PC-9 (cell line): ENCODE data around the gene VCL. TPM values are rescaled to one million over a fixed set of nuclear protein-coding genes. Genes with fewer than 3 reads are reported as not detected.
"Not testable (repeated sequence)": the region's sequence is repeated elsewhere in the genome, so short reads cannot be mapped to it uniquely, and the experiment has no call there.

ENCODE experiments used
- BruUV-seq: library from RNA; stranded (reverse); fragments of 400-500 nt; replicated peaks from 2 replicates; lab custom pipeline; 2021; lab: Mats Ljungman, UMichigan
- CTCF ChIA-PET: fragments of 300-600 bp; sonication (Branson Sonifier 250); formaldehyde crosslinking; loops from one replicate; lab custom pipeline; 2022; ENCODE audit warnings: antibody characterized with exemption; lab: Charles Lee
- POLR2A ChIA-PET: fragments of 300-600 bp; sonication (Branson Sonifier 250); formaldehyde crosslinking; loops from one replicate; lab custom pipeline; 2022; ENCODE audit warnings: antibody characterized with exemption; ENCODE audit not compliant: unreplicated experiment; lab: Charles Lee
- DNase-seq, 2 experiments: peaks; one replicate each; pipeline versions ENCODE4 v3.0.0 to v3.0.0-alpha.2; 2015 to 2022; ENCODE audit warnings: mixed read lengths in 1 of 2
- H2AFZ ChIP-seq: fragments of 200-600 bp; sonication (generic); 2 replicates; pipeline ENCODE4 v1.8.1; 2017; ENCODE audit warnings: antibody characterized with exemption
- H3F3A ChIP-seq: fragments of 200-600 bp; sonication (generic); 2 replicates; pipeline ENCODE4 v1.8.1; 2017; ENCODE audit warnings: antibody characterized with exemption, mild to moderate bottlenecking, low read depth; ENCODE audit not compliant: insufficient read depth
- H3K27ac ChIP-seq: fragments of 200-600 bp; sonication (generic); 2 replicates; pipeline ENCODE4 v1.6.1; 2016; ENCODE audit warnings: mixed run types
- H3K27me3 ChIP-seq: fragments of 200-600 bp; sonication (generic); 2 replicates; pipeline ENCODE4 v1.6.1; 2016; ENCODE audit warnings: low read depth, mixed run types; ENCODE audit not compliant: insufficient read depth
- H3K36me3 ChIP-seq: fragments of 200-600 bp; sonication (generic); 2 replicates; pipeline ENCODE4 v1.6.1; 2016; ENCODE audit warnings: low read depth, mixed run types
- H3K4me1 ChIP-seq: fragments of 200-600 bp; sonication (generic); replicated peaks from 2 replicates; pipeline ENCODE4 v1.6.1; 2016; ENCODE audit warnings: mixed run types; ENCODE audit not compliant: insufficient read depth
- H3K4me2 ChIP-seq: fragments of 200-600 bp; sonication (generic); 2 replicates; pipeline ENCODE4 v1.6.1; 2017; ENCODE audit warnings: mixed run types
- H3K4me3 ChIP-seq: fragments of 200-600 bp; sonication (generic); 2 replicates; pipeline ENCODE4 v1.6.1; 2016; ENCODE audit warnings: mixed run types
- H3K79me2 ChIP-seq: fragments of 200-600 bp; sonication (generic); 2 replicates; pipeline ENCODE4 v1.6.1; 2017; ENCODE audit warnings: low read depth, mixed run types
- H3K9me2 ChIP-seq: fragments of 200-600 bp; sonication (generic); 2 replicates; pipeline ENCODE4 v1.8.1; 2017; ENCODE audit warnings: mild to moderate bottlenecking; ENCODE audit not compliant: insufficient read depth
- H3K9me3 ChIP-seq: fragments of 200-600 bp; sonication (generic); 2 replicates; pipeline ENCODE4 v1.8.1; 2016; ENCODE audit warnings: low read depth; ENCODE audit not compliant: insufficient read depth
- H4K20me1 ChIP-seq: fragments of 200-600 bp; sonication (generic); 2 replicates; pipeline ENCODE4 v1.8.1; 2017; ENCODE audit not compliant: insufficient read depth
- EZH2 ChIP-seq: fragments of 200-600 bp; sonication (generic); IDR thresholded peaks from 2 replicates; pipeline ENCODE4 v1.8.0; 2017; ENCODE audit warnings: antibody characterized with exemption, low read depth
- intact Hi-C: fragments of 100-400 bp; cut with micrococcal nuclease; formaldehyde crosslinking; loops from one replicate; pipeline ENCODE4 v1.10.0; 2022; ENCODE audit not compliant: unreplicated experiment
- total RNA-seq: library from RNA; stranded (reverse); gene quantifications from 2 replicates; pipeline ENCODE4 v1.2.3, GENCODE V29; 2021
- TF ChIP-seq, protein P1 (sequence below): fragments of 200-600 bp; sonication (generic); conservative IDR thresholded peaks from 2 replicates; pipeline ENCODE4 v1.6.1; 2017; ENCODE audit warnings: mixed run types, antibody characterized with exemption, mild to moderate bottlenecking, moderate library complexity

VCL gene
- total RNA-seq, 1 experiment from 2014 or later: 208 TPM

GRCh38 chr10:74139981-74140380 lies 142.1 kb downstream of the VCL start:
- H3K9me3 ChIP-seq: no peaks in the 10 kb centered on the region
- peaks cover 5% of the 10 kb centered on the region for H4K20me1 ChIP-seq
- intact Hi-C loops: no loop called here
- no peak overlapping the region for H3K27ac ChIP-seq
- ChIA-PET POLR2A (interaction anchor here (0.7 kb wide), 1 partner anchor 435 kb away, joined by 4 read pairs; no protein-coding TSS in a partner anchor), CTCF (no interaction called here)
- H3F3A ChIP-seq: no peaks in the 10 kb centered on the region; the same call in 1 of the 2 replicates
- no peaks in the 10 kb centered on the region for H3K27me3 ChIP-seq
- peaks cover 33% of the 10 kb centered on the region for H3K79me2 ChIP-seq
- H3K4me1 ChIP-seq: no peaks in the 10 kb centered on the region
- H3K4me2 ChIP-seq: no peak overlapping the region
- TF ChIP-seq EZH2: no peak
- TF ChIP-seq, protein P1, sequence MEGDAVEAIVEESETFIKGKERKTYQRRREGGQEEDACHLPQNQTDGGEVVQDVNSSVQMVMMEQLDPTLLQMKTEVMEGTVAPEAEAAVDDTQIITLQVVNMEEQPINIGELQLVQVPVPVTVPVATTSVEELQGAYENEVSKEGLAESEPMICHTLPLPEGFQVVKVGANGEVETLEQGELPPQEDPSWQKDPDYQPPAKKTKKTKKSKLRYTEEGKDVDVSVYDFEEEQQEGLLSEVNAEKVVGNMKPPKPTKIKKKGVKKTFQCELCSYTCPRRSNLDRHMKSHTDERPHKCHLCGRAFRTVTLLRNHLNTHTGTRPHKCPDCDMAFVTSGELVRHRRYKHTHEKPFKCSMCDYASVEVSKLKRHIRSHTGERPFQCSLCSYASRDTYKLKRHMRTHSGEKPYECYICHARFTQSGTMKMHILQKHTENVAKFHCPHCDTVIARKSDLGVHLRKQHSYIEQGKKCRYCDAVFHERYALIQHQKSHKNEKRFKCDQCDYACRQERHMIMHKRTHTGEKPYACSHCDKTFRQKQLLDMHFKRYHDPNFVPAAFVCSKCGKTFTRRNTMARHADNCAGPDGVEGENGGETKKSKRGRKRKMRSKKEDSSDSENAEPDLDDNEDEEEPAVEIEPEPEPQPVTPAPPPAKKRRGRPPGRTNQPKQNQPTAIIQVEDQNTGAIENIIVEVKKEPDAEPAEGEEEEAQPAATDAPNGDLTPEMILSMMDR: no peak
- no peak overlapping the region for H2AFZ ChIP-seq
- no TSS peak for BruUV-seq
- no peak for DNase-seq
- H3K9me2 ChIP-seq: no peaks in the 10 kb centered on the region
- no peak overlapping the region for H3K4me3 ChIP-seq
- peaks cover 31% of the 10 kb centered on the region for H3K36me3 ChIP-seq

DNA sequence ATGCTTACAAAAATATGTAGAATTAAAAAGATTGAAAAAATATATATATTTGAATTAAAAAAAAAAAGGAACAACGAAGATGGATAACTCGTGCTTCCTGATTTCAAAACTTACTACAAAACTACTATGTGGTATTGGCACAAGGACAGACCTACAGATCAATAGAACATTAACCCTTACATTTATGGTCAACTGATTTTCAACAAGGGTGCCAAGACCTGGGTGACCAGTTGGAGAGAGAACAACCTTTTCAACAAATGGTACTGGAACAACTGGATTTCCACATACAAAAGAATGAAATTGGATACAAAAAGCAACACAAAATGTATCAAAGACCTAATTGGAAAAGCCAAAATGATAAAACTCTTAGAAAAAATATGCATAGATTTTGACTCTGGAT lies 142.6 kb downstream of the VCL start:
- CTCF ChIA-PET: no interaction called here
- Histone ChIP-seq H4K20me1 (peaks cover 5% of the 10 kb centered on the region), H3K36me3 (peaks cover 31% of the 10 kb centered on the region), H3K4me1 (no peaks in the 10 kb centered on the region), H3K9me3 (no peaks in the 10 kb centered on the region), H3K27me3 (no peaks in the 10 kb centered on the region), H3K9me2 (no peaks in the 10 kb centered on the region), H3K27ac (no peak overlapping the region), H3K4me2 (no peak overlapping the region), H3K4me3 (no peak overlapping the region), H2AFZ (no peak overlapping the region), H3K79me2 (peaks cover 37% of the 10 kb centered on the region), H3F3A (no peaks in the 10 kb centered on the region; the same call in 1 of the 2 replicates)
- BruUV-seq: no TSS peak
- POLR2A ChIA-PET: no interaction called here
- DNase-seq: no peak
- TF ChIP-seq, protein P1: no peak
- no peak for TF ChIP-seq EZH2
- intact Hi-C loops: no loop called here

GRCh38 chr10:74145133-74145532 lies 147.2 kb downstream of the VCL start:
- Histone ChIP-seq H3K36me3 (peaks cover 10% of the 10 kb centered on the region; the same call in 1 of the 2 replicates), H4K20me1 (no peaks in the 10 kb centered on the region), H3K27ac (no peak overlapping the region), H3K4me2 (no peak overlapping the region), H3K9me2 (no peaks in the 10 kb centered on the region), H3K9me3 (no peaks in the 10 kb centered on the region), H3K79me2 (peaks cover 82% of the 10 kb centered on the region), H3F3A (peaks cover 6% of the 10 kb centered on the region), H3K4me1 (peaks cover 8% of the 10 kb centered on the region), H2AFZ (no peak overlapping the region), H3K27me3 (no peaks in the 10 kb centered on the region), H3K4me3 (no peak overlapping the region)
- ChIA-PET CTCF (no interaction called here), POLR2A (interaction anchor here (0.6 kb wide), 2 partner anchors 764 to 898 kb away, joined by 3 read pairs; partner anchors contain the start of gene DNAJC9)
- TF ChIP-seq, protein P1: no peak
- TF ChIP-seq EZH2: no peak
- BruUV-seq: no TSS peak
- no peak for DNase-seq
- intact Hi-C loops: no loop called here

DNA sequence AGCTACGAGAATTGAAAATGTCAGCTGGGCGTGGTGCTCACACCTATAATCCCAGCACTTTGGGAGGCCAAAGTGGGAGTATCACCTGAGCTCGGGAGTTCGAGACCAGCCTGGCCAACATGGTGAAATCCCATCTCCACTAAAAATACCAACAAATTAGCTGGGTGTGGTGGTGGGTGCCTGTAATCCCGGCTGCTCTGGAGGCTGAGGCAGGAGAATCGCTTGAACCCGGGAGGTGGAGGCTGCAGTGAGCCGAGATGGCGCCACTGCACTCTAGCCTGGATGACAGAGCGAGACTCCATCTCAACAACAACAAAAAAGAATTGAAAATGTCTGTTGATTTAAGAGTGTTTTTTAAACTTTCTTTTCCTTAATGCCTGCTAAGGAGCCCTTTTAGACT lies 149.1 kb downstream of the VCL start:
- H3K4me2 ChIP-seq, H3K9me2 ChIP-seq, H3K4me1 ChIP-seq, intact Hi-C loops, H3K4me3 ChIP-seq, H3K36me3 ChIP-seq, H3F3A ChIP-seq, H3K9me3 ChIP-seq, POLR2A ChIA-PET, H2AFZ ChIP-seq, H4K20me1 ChIP-seq, H3K27ac ChIP-seq, BruUV-seq, DNase-seq, H3K27me3 ChIP-seq: not testable (repeated sequence)
- CTCF ChIA-PET: interaction anchor here (0.6 kb wide), 1 partner anchor 259 kb away, joined by 3 read pairs; no protein-coding TSS in a partner anchor
- peaks cover 82% of the 10 kb centered on the region for H3K79me2 ChIP-seq
